HCT116 (cell line): ENCODE data around the gene SLC19A1. TPM values are rescaled to one million over a fixed set of nuclear protein-coding genes. Genes with fewer than 3 reads are reported as not detected.
A peak's percentile ranks its signal among the peaks of the same experiment; 100 is the strongest.

Experiments used
- ATAC-seq: fragments of 200-7000 bp; cut with Tn5 transposase; 2 replicates; pipeline ENCODE4 v1.9.1; 2020; ENCODE audit warnings: mild to moderate bottlenecking, moderate library complexity
- BruUV-seq: library from RNA; stranded (reverse); fragments of 400-500 nt; replicated peaks from 2 replicates; lab custom pipeline; 2021; lab: Mats Ljungman, UMichigan
- CTCF ChIA-PET: fragments of 300-600 bp; sonication (Branson Sonifier 250); formaldehyde crosslinking; loops from one replicate; lab custom pipeline; 2021; ENCODE audit warnings: antibody characterized with exemption; lab: Charles Lee
- POLR2A ChIA-PET: fragments of 300-600, 350-600 bp; sonication (Branson Sonifier 250); formaldehyde crosslinking; loops from one replicate; lab custom pipeline; 2021; ENCODE audit warnings: antibody characterized with exemption; lab: Charles Lee
- RAD21 ChIA-PET, 2 experiments: fragments of 300-600 bp; sonication (Branson Sonifier 250); formaldehyde crosslinking; loops; one replicate each; lab custom pipeline; 2023; ENCODE audit warnings: low total read pairs in 2 of 2; ENCODE audit not compliant: uncharacterized antibody in 2 of 2, unreplicated experiment in 2 of 2, low non-redundant PET in 1 of 2; lab: Charles Lee
- DNase-seq: peaks from one replicate; pipeline ENCODE4 v3.0.0-alpha.2; 2010; ENCODE audit warnings: low read depth, low spot score
- H2AFZ ChIP-seq: fragments of 200-600 bp; shearing (Covaris generic), sonication (generic); 2 replicates; pipeline ENCODE4 v1.6.1; 2017; ENCODE audit warnings: low read depth, mixed run types, mixed read lengths, antibody characterized with exemption, low read length; ENCODE audit not compliant: poor library complexity, severe bottlenecking
- H3K27ac ChIP-seq: 2 replicates; pipeline ENCODE4 v1.5.1; 2012; ENCODE audit warnings: low read depth, low read length
- H3K27me3 ChIP-seq: fragments of 200-600 bp; sonication (generic); 2 replicates; pipeline ENCODE4 v1.6.1; 2016; ENCODE audit warnings: mixed run types, low read length, mixed read lengths; ENCODE audit not compliant: insufficient read depth
- H3K36me3 ChIP-seq, 2 experiments: fragments of 200-500 bp in 1 of 2; fragments of 200-600 bp in 1 of 2; sonication (Bioruptor generic) in 1 of 2; sonication (generic) in 1 of 2; 2 replicates each; pipeline versions ENCODE4 v1.5.1 to v1.6.1; 2014 to 2016; ENCODE audit warnings: low read length in 2 of 2, inconsistent platforms in 1 of 2, mixed read lengths in 1 of 2, mixed run types in 1 of 2; ENCODE audit not compliant: insufficient read depth in 2 of 2, control insufficient read depth in 1 of 2
- H3K4me1 ChIP-seq, 2 experiments: fragments of 200-600 bp in 1 of 2; sonication (generic) in 1 of 2; 2 replicates each; pipeline versions ENCODE4 v1.5.1 to v1.6.1; 2012 to 2017; ENCODE audit warnings: low read length in 2 of 2, inconsistent platforms in 1 of 2, mild to moderate bottlenecking in 1 of 2, mixed read lengths in 1 of 2, mixed run types in 1 of 2, moderate library complexity in 1 of 2; ENCODE audit not compliant: insufficient read depth in 2 of 2, control insufficient read depth in 1 of 2
- H3K4me2 ChIP-seq: fragments of 200-600 bp; sonication (generic); 2 replicates; pipeline ENCODE4 v1.6.1; 2017; ENCODE audit warnings: mixed run types, low read length, mixed read lengths
- H3K4me3 ChIP-seq, 2 experiments: fragments of 200-600 bp in 1 of 2; sonication (generic) in 1 of 2; replicated peaks in 1 of 2; 2 replicates each; pipeline ENCODE4 v1.5.1; 2011 to 2016; ENCODE audit warnings: low read length in 2 of 2, control low read depth in 1 of 2, low read depth in 1 of 2, mild to moderate bottlenecking in 1 of 2, mixed read lengths in 1 of 2, mixed run types in 1 of 2
- H3K79me2 ChIP-seq: fragments of 200-600 bp; sonication (generic); 2 replicates; pipeline ENCODE4 v1.6.1; 2017; ENCODE audit warnings: mild to moderate bottlenecking, mixed run types, low read length, moderate library complexity, mixed read lengths; ENCODE audit not compliant: insufficient read depth
- H3K9ac ChIP-seq: fragments of 200-600 bp; sonication (generic); 2 replicates; pipeline ENCODE4 v1.6.1; 2016; ENCODE audit warnings: low read length, mixed read lengths
- H3K9me2 ChIP-seq: fragments of 200-600 bp; sonication (generic), shearing (Covaris generic); 2 replicates; pipeline ENCODE4 v1.6.1; 2017; ENCODE audit warnings: mixed run types, mild to moderate bottlenecking, moderate library complexity; ENCODE audit not compliant: insufficient read depth
- H3K9me3 ChIP-seq, 2 experiments: fragments of 200-500 bp in 1 of 2; fragments of 200-600 bp in 1 of 2; sonication (Bioruptor generic) in 1 of 2; sonication (generic) in 1 of 2; 2 replicates each; pipeline ENCODE4 v1.6.1; 2014 to 2017; ENCODE audit warnings: low read length in 2 of 2, mixed read lengths in 2 of 2, inconsistent platforms in 1 of 2, low read depth in 1 of 2, mild to moderate bottlenecking in 1 of 2, mixed run types in 1 of 2, moderate library complexity in 1 of 2; ENCODE audit not compliant: control insufficient read depth in 1 of 2, insufficient read depth in 1 of 2
- H4K20me1 ChIP-seq: fragments of 200-600 bp; sonication (generic), shearing (Covaris generic); 2 replicates; pipeline ENCODE4 v1.6.1; 2017; ENCODE audit warnings: mixed run types, mild to moderate bottlenecking, moderate library complexity; ENCODE audit not compliant: insufficient read depth
- ATF3 ChIP-seq: IDR thresholded peaks from 2 replicates; pipeline ENCODE4 v1.6.1; 2012
- CEBPB ChIP-seq: IDR thresholded peaks from 2 replicates; pipeline ENCODE4 v1.6.1; 2012; ENCODE audit warnings: low read depth
- EGR1 ChIP-seq: IDR thresholded peaks from 2 replicates; pipeline ENCODE4 v1.6.1; 2012; ENCODE audit warnings: low read depth
- EZH2 ChIP-seq: fragments of 200-600 bp; sonication (generic); IDR thresholded peaks from 2 replicates; pipeline ENCODE4 v1.6.1; 2017; ENCODE audit warnings: antibody characterized with exemption, mixed run types
- FOSL1 ChIP-seq: IDR thresholded peaks from 2 replicates; pipeline ENCODE4 v1.6.1; 2012; ENCODE audit warnings: low read depth
- MAX ChIP-seq: IDR thresholded peaks from 2 replicates; pipeline ENCODE4 v1.6.1; 2012
- POLR2AphosphoS5 ChIP-seq: IDR thresholded peaks from 2 replicates; pipeline ENCODE4 v1.6.1; 2011; ENCODE audit warnings: mild to moderate bottlenecking, low read depth, low read length, moderate library complexity
- RAD21 ChIP-seq: IDR thresholded peaks from 2 replicates; pipeline ENCODE4 v1.6.1; 2012; ENCODE audit warnings: low read depth, mild to moderate bottlenecking
- REST ChIP-seq: IDR thresholded peaks from 2 replicates; pipeline ENCODE4 v1.6.1; 2012; ENCODE audit warnings: low read depth
- SRF ChIP-seq: IDR thresholded peaks from 2 replicates; pipeline ENCODE4 v1.6.1; 2012; ENCODE audit warnings: low read depth
- ZBTB33 ChIP-seq: IDR thresholded peaks from 2 replicates; pipeline ENCODE4 v1.6.1; 2011; ENCODE audit warnings: mild to moderate bottlenecking, low read length, moderate library complexity; ENCODE audit not compliant: insufficient replicate concordance; ENCODE audit errors: extremely low read depth
- ZFX ChIP-seq: fragments of 450-650 bp; IDR thresholded peaks from 2 replicates; pipeline ENCODE4 v1.6.1; 2017
- intact Hi-C: fragments of 100-400 bp; cut with micrococcal nuclease; formaldehyde crosslinking; loops from 2 replicates; pipeline ENCODE4 v1.10.0; 2022
- total RNA-seq: library from RNA; stranded (reverse); gene quantifications from one replicate; pipeline ENCODE4 v1.2.1, GENCODE V29; 2021; ENCODE audit not compliant: unreplicated experiment

The SLC19A1 gene
- total RNA-seq, 1 experiment from 2014 or later: 50.2 TPM

- Histone ChIP-seq H3K27me3 (no peaks in the 10 kb centered on the region), H2AFZ (no peak overlapping the region), H3K4me2 (no peak overlapping the region), H3K4me3 (no peak overlapping the region), H4K20me1 (no peaks in the 10 kb centered on the region), H3K36me3 (peaks cover 4 to 6% of the 10 kb centered on the region in 2 experiments; a peak in 2 of 4 replicates), H3K27ac (no peak overlapping the region), H3K79me2 (peaks cover 17% of the 10 kb centered on the region), H3K4me1 (no peaks in the 10 kb centered on the region; a peak in 1 of 4 replicates), H3K9ac (no peak overlapping the region), H3K9me3 (no peaks in the 10 kb centered on the region), H3K9me2 (no peaks in the 10 kb centered on the region)
- intact Hi-C loops: no loop called here
- ChIA-PET RAD21 (no interaction called here), POLR2A (no interaction called here), CTCF (no interaction called here)
- TF ChIP-seq CEBPB: no peak
- no peak for TF ChIP-seq EGR1
- TF ChIP-seq MAX: no peak
- BruUV-seq: TSS peak; percentile 39
- DNase-seq (no peak), ATAC-seq (peak; percentile 8; the same call in 1 of the 2 replicates)
These were observed 29.1 kb downstream of the SLC19A1 start for GRCh38 chr21:45513003-45513717.

GRCh38 chr21:45512626-45513002 is 29.6 kb downstream of the SLC19A1 start:
- ATAC-seq (peak; percentile 2; the same call in 1 of the 2 replicates), DNase-seq (no peak)
- no peaks in the 10 kb centered on the region for H3K9me3 ChIP-seq
- no peak overlapping the region for H3K4me2 ChIP-seq
- peaks cover 4 to 6% of the 10 kb centered on the region in 2 experiments; a peak in 2 of 4 replicates for H3K36me3 ChIP-seq
- intact Hi-C loops: no loop called here
- H3K9ac ChIP-seq: no peak overlapping the region
- ChIA-PET CTCF (no interaction called here), RAD21 (no interaction called here), POLR2A (no interaction called here)
- no peak for TF ChIP-seq FOSL1
- no peak for TF ChIP-seq ATF3
- TF ChIP-seq REST: no peak
- TF ChIP-seq POLR2AphosphoS5: no peak
- no peak for TF ChIP-seq CEBPB
- no peak for TF ChIP-seq EZH2
- no peak for TF ChIP-seq RAD21
- TF ChIP-seq ZBTB33: no peak
- no peak for TF ChIP-seq ZFX
- TF ChIP-seq SRF: no peak
- H3K4me3 ChIP-seq: no peak overlapping the region
- no TSS peak for BruUV-seq
- H3K4me1 ChIP-seq: no peaks in the 10 kb centered on the region; a peak in 1 of 4 replicates
- no peak overlapping the region for H2AFZ ChIP-seq
- H3K27ac ChIP-seq: no peak overlapping the region
- H3K9me2 ChIP-seq: no peaks in the 10 kb centered on the region
- H3K27me3 ChIP-seq: no peaks in the 10 kb centered on the region
- H4K20me1 ChIP-seq: no peaks in the 10 kb centered on the region
- peaks cover 11% of the 10 kb centered on the region; the same call in 1 of the 2 replicates for H3K79me2 ChIP-seq
